Stomach (tissue), 4 donors: ENCODE data around the gene SYVN1.

ENCODE experiments used
- CTCF ChIP-seq, 7 experiments: fragments of 450-650 bp in 4 of 7; fragments of 200-600 bp in 3 of 7; sonication (generic) in 3 of 7; IDR thresholded peaks; one replicate each; pipeline ENCODE4 v1.5.1; 2016 to 2019; ENCODE audit warnings: antibody characterized with exemption in 7 of 7, control low read depth in 2 of 7, mild to moderate bottlenecking in 1 of 7
- EP300 ChIP-seq: sonication (generic); formaldehyde crosslinking; IDR thresholded peaks from one replicate; pipeline ENCODE4 v1.6.1; 2017; ENCODE audit warnings: antibody characterized with exemption
- POLR2A ChIP-seq, 4 donors: fragments of 450-650 bp; IDR thresholded peaks; one replicate each; pipeline ENCODE4 v1.6.1; 2016; ENCODE audit warnings: antibody characterized with exemption in 4 of 4, control low read depth in 2 of 4, mild to moderate bottlenecking in 1 of 4, moderate library complexity in 1 of 4
- POLR2AphosphoS5 ChIP-seq, 3 donors: sonication (generic); formaldehyde crosslinking; IDR thresholded peaks; one replicate each; pipeline ENCODE4 v1.6.1; 2016; ENCODE audit warnings: antibody characterized with exemption in 3 of 3

GRCh38 chr11:65121447-65121864, 12.9 kb downstream of the SYVN1 start:
- no peak for TF ChIP-seq CTCF (IDR thresholded peaks at IDR 0.05)
- TF ChIP-seq EP300 = no peak
- TF ChIP-seq POLR2A (IDR thresholded peaks at IDR 0.05) = no peak
- TF ChIP-seq POLR2AphosphoS5 (IDR thresholded peaks at IDR 0.05) = no peak
